Keratinocyte (primary cell): Measurements from ENCODE around the gene COTL1. TPM values are rescaled to one million over a fixed set of nuclear protein-coding genes. Genes with fewer than 3 reads are reported as not detected.

Experiments
- DNase-seq: peaks from one replicate; pipeline ENCODE4 v3.0.0-alpha.2; 2011; ENCODE audit warnings: low read depth, missing footprints, low spot score
- FAIRE-seq: peaks from 2 replicates; lab custom pipeline; 2011; peaks lifted over from hg19 to GRCh38; lab: Jason Lieb, UNC
- H2AFZ ChIP-seq: 2 replicates; pipeline ENCODE4 v1.6.0; 2012; ENCODE audit warnings: low read length, control low read depth, inconsistent platforms; ENCODE audit not compliant: control insufficient read depth
- H3K27ac ChIP-seq: 2 replicates; pipeline ENCODE4 v1.5.1; 2011; ENCODE audit warnings: low read length; ENCODE audit not compliant: control insufficient read depth, insufficient read depth
- H3K27me3 ChIP-seq: 3 replicates; pipeline ENCODE4 v1.6.0; 2011; ENCODE audit warnings: low read length; ENCODE audit not compliant: control insufficient read depth, insufficient read depth; ENCODE audit errors: extremely low read depth
- H3K36me3 ChIP-seq, 2 experiments: 2 replicates in 1 of 2; 3 replicates in 1 of 2; pipeline ENCODE4 v1.5.1; 2011; ENCODE audit warnings: low read length in 2 of 2, mild to moderate bottlenecking in 1 of 2; ENCODE audit not compliant: control insufficient read depth in 2 of 2, insufficient read depth in 2 of 2; ENCODE audit errors: extremely low read depth in 1 of 2
- H3K4me1 ChIP-seq: 3 replicates; pipeline ENCODE4 v1.5.1; 2011; ENCODE audit warnings: low read length; ENCODE audit not compliant: control insufficient read depth, insufficient read depth; ENCODE audit errors: extremely low read depth
- H3K4me2 ChIP-seq: 3 replicates; pipeline ENCODE4 v1.6.0; 2011; ENCODE audit warnings: low read depth, low read length; ENCODE audit not compliant: control insufficient read depth, insufficient read depth; ENCODE audit errors: extremely low read depth
- H3K4me3 ChIP-seq, 3 experiments: fragments of 200-600 bp in 1 of 3; sonication (generic) in 1 of 3; 2 replicates in 2 of 3; 3 replicates in 1 of 3; pipeline ENCODE4 v1.5.1; 2011 to 2016; ENCODE audit warnings: low read length in 3 of 3, mild to moderate bottlenecking in 3 of 3, control low read depth in 2 of 3, inconsistent platforms in 1 of 3, low read depth in 1 of 3, mixed read lengths in 1 of 3, mixed run types in 1 of 3, moderate library complexity in 1 of 3; ENCODE audit not compliant: control insufficient read depth in 2 of 3, insufficient read depth in 2 of 3; ENCODE audit errors: extremely low read depth in 1 of 3
- H3K79me2 ChIP-seq: 2 replicates; pipeline ENCODE4 v1.6.0; 2012; ENCODE audit warnings: low read length; ENCODE audit not compliant: control insufficient read depth, insufficient read depth
- H3K9ac ChIP-seq: 3 replicates; pipeline ENCODE4 v1.6.0; 2011; ENCODE audit warnings: low read length; ENCODE audit not compliant: control insufficient read depth, insufficient read depth; ENCODE audit errors: extremely low read depth
- H3K9me1 ChIP-seq: 3 replicates; pipeline ENCODE4 v1.6.0; 2011; ENCODE audit warnings: low read length; ENCODE audit not compliant: control insufficient read depth, insufficient read depth; ENCODE audit errors: extremely low read depth
- H3K9me3 ChIP-seq: 2 replicates; pipeline ENCODE4 v1.5.1; 2012; ENCODE audit warnings: low read depth, low read length; ENCODE audit not compliant: control insufficient read depth
- H4K20me1 ChIP-seq: 3 replicates; pipeline ENCODE4 v1.6.0; 2011; ENCODE audit warnings: low read length; ENCODE audit not compliant: control insufficient read depth, insufficient read depth; ENCODE audit errors: extremely low read depth
- EZH2 ChIP-seq: IDR thresholded peaks from one replicate; pipeline ENCODE4 v1.6.1; 2012; ENCODE audit warnings: inconsistent platforms, mild to moderate bottlenecking, low read length, moderate library complexity
- dilution Hi-C: fragments of 300-500 bp; cut with MboI; formaldehyde crosslinking; loops from one replicate; pipeline ENCODE4 v1.7.0; 2020; ENCODE audit warnings: low sequenced_read_pairs; ENCODE audit not compliant: extremely low pct_ligation_motif_present
- polyA plus RNA-seq, 5 experiments: library from polyadenylated mRNA; depleted of rRNA in 3 of 5; stranded (reverse) in 3 of 5; stranded (forward) in 1 of 5; unstranded in 1 of 5; fragments of >200 nt; gene quantifications; 1 replicate in 1 of 5; 2 replicates in 3 of 5; 3 replicates in 1 of 5; pipeline versions ENCODE4 v1.2.1 to v1.2.3, GENCODE V29; 2011 to 2012; ENCODE audit warnings: missing spikeins in 2 of 5, low read depth in 1 of 5, low replicate concordance in 1 of 5
- TF ChIP-seq, protein P1 (sequence below), 3 experiments: IDR thresholded peaks in 1 of 3; conservative IDR thresholded peaks in 1 of 3; optimal IDR thresholded peaks in 1 of 3; 2 replicates in 2 of 3; 3 replicates in 1 of 3; pipeline versions ENCODE3 to v1.5.1; 2011; ENCODE audit warnings: low read length in 3 of 3, mild to moderate bottlenecking in 3 of 3, moderate library complexity in 2 of 3, control low read depth in 1 of 3, inconsistent platforms in 1 of 3; ENCODE audit not compliant: insufficient read depth in 2 of 3; ENCODE audit errors: extremely low read depth in 1 of 3

COTL1 gene
- polyA plus RNA-seq, 1 donor (not counting 4 experiments of a cell fraction or from before 2014, with no cell fraction given), result 116 TPM

DNA sequence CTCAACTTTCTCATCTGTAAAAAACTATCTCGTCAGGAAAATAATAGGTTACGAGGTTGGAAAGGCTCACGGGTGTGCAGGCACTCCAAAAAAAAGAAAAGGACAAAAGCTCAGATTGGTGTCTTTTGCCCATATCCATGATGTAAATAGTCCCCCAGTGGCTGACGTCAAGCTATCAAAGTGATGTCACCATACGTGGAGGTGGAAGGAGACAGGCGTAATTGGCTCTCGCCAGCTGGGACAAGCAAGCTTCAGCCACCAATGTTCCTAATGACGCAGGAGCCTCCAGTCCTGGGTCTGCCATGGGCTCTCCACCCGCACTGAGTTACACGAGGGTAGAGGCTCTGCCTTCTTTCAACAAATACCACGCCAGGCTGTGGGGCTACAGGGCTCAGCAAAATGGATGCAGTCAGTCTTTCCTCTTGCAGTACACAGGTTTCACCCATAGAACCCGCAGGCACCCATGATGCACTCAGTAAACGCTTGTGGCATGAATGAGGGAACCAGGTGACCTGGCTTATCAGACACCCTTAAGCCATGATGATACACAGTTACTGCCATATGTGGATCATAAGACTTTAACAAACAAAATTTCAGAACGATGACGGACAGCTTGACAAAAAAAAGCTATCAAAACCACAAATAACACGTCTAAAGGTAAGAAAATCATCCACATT, 50.5 kb downstream of the COTL1 start:
- Histone ChIP-seq H3K79me2 (peaks cover 39% of the 10 kb centered on the region), H3K36me3 (peaks cover 20 to 33% of the 10 kb centered on the region in 2 experiments), H3K4me1 (no peaks in the 10 kb centered on the region), H3K9me1 (no peaks in the 10 kb centered on the region), H3K9me3 (peaks cover 2% of the 10 kb centered on the region), H3K9ac (no peak overlapping the region), H3K27me3 (no peaks in the 10 kb centered on the region), H3K4me2 (no peak overlapping the region), H2AFZ (no peak overlapping the region), H3K27ac (no peak overlapping the region), H3K4me3 (no peak overlapping the region), H4K20me1 (peaks cover 8% of the 10 kb centered on the region)
- DNase-seq (no peak), FAIRE-seq (no peak)
- TF ChIP-seq, protein P1, sequence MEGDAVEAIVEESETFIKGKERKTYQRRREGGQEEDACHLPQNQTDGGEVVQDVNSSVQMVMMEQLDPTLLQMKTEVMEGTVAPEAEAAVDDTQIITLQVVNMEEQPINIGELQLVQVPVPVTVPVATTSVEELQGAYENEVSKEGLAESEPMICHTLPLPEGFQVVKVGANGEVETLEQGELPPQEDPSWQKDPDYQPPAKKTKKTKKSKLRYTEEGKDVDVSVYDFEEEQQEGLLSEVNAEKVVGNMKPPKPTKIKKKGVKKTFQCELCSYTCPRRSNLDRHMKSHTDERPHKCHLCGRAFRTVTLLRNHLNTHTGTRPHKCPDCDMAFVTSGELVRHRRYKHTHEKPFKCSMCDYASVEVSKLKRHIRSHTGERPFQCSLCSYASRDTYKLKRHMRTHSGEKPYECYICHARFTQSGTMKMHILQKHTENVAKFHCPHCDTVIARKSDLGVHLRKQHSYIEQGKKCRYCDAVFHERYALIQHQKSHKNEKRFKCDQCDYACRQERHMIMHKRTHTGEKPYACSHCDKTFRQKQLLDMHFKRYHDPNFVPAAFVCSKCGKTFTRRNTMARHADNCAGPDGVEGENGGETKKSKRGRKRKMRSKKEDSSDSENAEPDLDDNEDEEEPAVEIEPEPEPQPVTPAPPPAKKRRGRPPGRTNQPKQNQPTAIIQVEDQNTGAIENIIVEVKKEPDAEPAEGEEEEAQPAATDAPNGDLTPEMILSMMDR (optimal IDR thresholded peaks at IDR 0.05 in 1 of 3, IDR thresholded peaks at IDR 0.05 in 1 of 3, conservative IDR thresholded peaks at IDR 0.05 in 1 of 3; ENCODE audit: extremely low read depth in 1 of 3, insufficient read depth in 2 of 3, low read length in 3 of 3), result no peak
- no peak for TF ChIP-seq EZH2
- dilution Hi-C loops, result no loop called here

DNA sequence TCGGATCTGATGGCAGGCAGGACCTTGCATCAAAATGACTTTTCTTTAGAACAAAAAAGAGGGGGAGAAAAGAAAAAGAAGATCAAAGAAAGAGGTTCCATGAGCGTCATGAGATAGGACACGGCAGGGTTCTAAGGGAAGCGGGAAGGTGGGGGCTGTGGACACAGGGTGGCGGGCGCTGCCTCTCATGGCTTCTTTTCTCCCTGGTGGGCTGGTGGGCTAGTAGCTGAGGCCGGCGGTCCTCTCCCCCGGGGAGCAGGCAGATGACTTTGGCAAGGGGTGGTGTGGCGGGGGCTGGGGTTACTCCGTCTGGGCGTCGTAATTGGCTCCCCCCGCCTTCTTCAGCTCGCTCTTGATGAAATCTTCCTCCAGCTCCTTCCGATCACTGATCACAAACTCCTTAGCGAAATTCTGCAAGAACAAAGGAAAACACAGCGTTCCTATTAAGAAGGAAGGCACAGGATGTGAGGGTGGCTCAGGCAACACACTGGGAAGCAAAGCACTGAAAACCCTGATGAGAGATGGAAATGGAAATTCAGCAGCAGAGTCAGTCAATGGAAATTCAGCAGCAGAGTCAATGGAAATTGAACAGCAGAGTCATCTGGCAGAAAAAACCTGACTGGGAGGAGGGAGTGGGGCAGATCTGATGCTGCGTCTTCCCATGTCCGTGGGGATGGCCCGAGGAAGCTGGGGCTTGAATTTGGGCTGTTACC, 51.2 kb downstream of the COTL1 start:
- Histone ChIP-seq H3K27ac (no peak overlapping the region), H3K4me3 (no peak overlapping the region), H3K9ac (no peak overlapping the region), H3K36me3 (peaks cover 19 to 32% of the 10 kb centered on the region in 2 experiments), H4K20me1 (peaks cover 8% of the 10 kb centered on the region), H3K9me3 (peaks cover 2% of the 10 kb centered on the region), H3K79me2 (peaks cover 32% of the 10 kb centered on the region), H2AFZ (no peak overlapping the region), H3K9me1 (no peaks in the 10 kb centered on the region), H3K27me3 (no peaks in the 10 kb centered on the region), H3K4me1 (no peaks in the 10 kb centered on the region), H3K4me2 (no peak overlapping the region)
- dilution Hi-C loops, result no loop called here
- TF ChIP-seq, protein P1 (optimal IDR thresholded peaks at IDR 0.05 in 1 of 3, IDR thresholded peaks at IDR 0.05 in 1 of 3, conservative IDR thresholded peaks at IDR 0.05 in 1 of 3; ENCODE audit: extremely low read depth in 1 of 3, insufficient read depth in 2 of 3, low read length in 3 of 3), result no peak
- TF ChIP-seq EZH2, result no peak
- FAIRE-seq, result no peak
- DNase-seq, result no peak
